SK-N-SH (cell line): ENCODE measurements around the gene TSPAN32. TPM values are rescaled to one million over a fixed set of nuclear protein-coding genes. Genes with fewer than 3 reads are reported as not detected.

Experiments
- CTCF ChIA-PET: fragments of 300-600, 350-600 bp; formaldehyde crosslinking; extraction: SDS; loops from one replicate; lab custom pipeline; 2021; lab: Yijun Ruan, JAX
- POLR2A ChIA-PET: fragments of 350-600 bp; sonication (Branson Sonifier 250); formaldehyde crosslinking; extraction: SDS; loops from one replicate; lab custom pipeline; 2020; ENCODE audit warnings: antibody characterized with exemption, inconsistent platforms; lab: Yijun Ruan, JAX
- DNase-seq: peaks from one replicate; pipeline ENCODE4 v3.0.0; 2012
- H2AFZ ChIP-seq: fragments of 200-600 bp; sonication (generic); 2 replicates; pipeline ENCODE4 v1.8.1; 2016; ENCODE audit warnings: antibody characterized with exemption, mild to moderate bottlenecking, low read depth
- H3F3A ChIP-seq: fragments of 200-600 bp; sonication (generic); replicated peaks from 2 replicates; pipeline ENCODE3; 2016; ENCODE audit warnings: antibody characterized with exemption, mild to moderate bottlenecking; ENCODE audit not compliant: insufficient read depth
- H3K27ac ChIP-seq, 2 experiments: fragments of 200-500 bp in 1 of 2; fragments of 200-600 bp in 1 of 2; sonication (Bioruptor generic) in 1 of 2; sonication (generic), shearing (Covaris generic) in 1 of 2; 2 replicates each; pipeline versions ENCODE4 v1.5.1 to v1.6.1; 2014 to 2016; ENCODE audit warnings: low read depth in 2 of 2, inconsistent platforms in 1 of 2, low read length in 1 of 2, mild to moderate bottlenecking in 1 of 2, mixed read lengths in 1 of 2
- H3K27me3 ChIP-seq: fragments of 200-600 bp; sonication (generic), shearing (Covaris generic); 2 replicates; pipeline ENCODE4 v1.6.1; 2016; ENCODE audit warnings: mixed run types; ENCODE audit not compliant: insufficient read depth
- H3K36me3 ChIP-seq, 2 experiments: fragments of 200-500 bp in 1 of 2; fragments of 200-600 bp in 1 of 2; sonication (Bioruptor generic) in 1 of 2; sonication (generic) in 1 of 2; replicated peaks in 1 of 2; 2 replicates each; pipeline versions ENCODE3 to v1.5.1; 2014 to 2016; ENCODE audit warnings: low read length in 1 of 2, mild to moderate bottlenecking in 1 of 2; ENCODE audit not compliant: insufficient read depth in 2 of 2, control insufficient read depth in 1 of 2
- H3K4me1 ChIP-seq, 2 experiments: fragments of 200-500 bp in 1 of 2; fragments of 200-600 bp in 1 of 2; sonication (Bioruptor generic) in 1 of 2; sonication (generic), shearing (Covaris generic) in 1 of 2; 2 replicates each; pipeline versions ENCODE4 v1.5.1 to v1.6.1; 2014 to 2016; ENCODE audit warnings: low read depth in 1 of 2, low read length in 1 of 2, mixed run types in 1 of 2; ENCODE audit not compliant: insufficient read depth in 2 of 2, control insufficient read depth in 1 of 2
- H3K4me2 ChIP-seq: fragments of 200-600 bp; sonication (generic), shearing (Covaris generic); 2 replicates; pipeline ENCODE4 v1.6.1; 2017; ENCODE audit warnings: mixed run types
- H3K4me3 ChIP-seq, 2 experiments: fragments of 200-500 bp in 1 of 2; fragments of 200-600 bp in 1 of 2; sonication (Bioruptor generic) in 1 of 2; sonication (generic), shearing (Covaris generic) in 1 of 2; 2 replicates each; pipeline versions ENCODE4 v1.5.1 to v1.8.1; 2014 to 2016; ENCODE audit warnings: low read depth in 2 of 2, inconsistent platforms in 1 of 2, low read length in 1 of 2, mild to moderate bottlenecking in 1 of 2, mixed read lengths in 1 of 2, moderate library complexity in 1 of 2
- H3K79me2 ChIP-seq: fragments of 200-600 bp; sonication (generic); 2 replicates; pipeline ENCODE4 v1.8.1; 2017; ENCODE audit warnings: mild to moderate bottlenecking; ENCODE audit not compliant: insufficient read depth
- H3K9ac ChIP-seq: fragments of 200-600 bp; sonication (generic); 2 replicates; pipeline ENCODE4 v1.6.1; 2017; ENCODE audit warnings: mixed run types
- H3K9me2 ChIP-seq: fragments of 200-600 bp; sonication (generic); 2 replicates; pipeline ENCODE4 v1.6.1; 2017; ENCODE audit warnings: mixed run types
- H3K9me3 ChIP-seq: fragments of 200-600 bp; sonication (generic); 2 replicates; pipeline ENCODE4 v1.6.1; 2017; ENCODE audit warnings: mixed run types, mild to moderate bottlenecking, moderate library complexity
- H4K20me1 ChIP-seq: fragments of 200-600 bp; sonication (generic); 2 replicates; pipeline ENCODE4 v1.6.1; 2017; ENCODE audit warnings: mild to moderate bottlenecking, mixed run types; ENCODE audit not compliant: insufficient read depth
- CTCF ChIP-seq: fragments of 200-600 bp; sonication (generic); IDR thresholded peaks from 2 replicates; pipeline ENCODE4 v1.6.1; 2017; ENCODE audit warnings: antibody characterized with exemption, mild to moderate bottlenecking, moderate library complexity
- EZH2phosphoT487 ChIP-seq: fragments of 200-600 bp; sonication (generic); IDR thresholded peaks from 2 replicates; pipeline ENCODE4 v1.6.1; 2017; ENCODE audit warnings: low read depth, mixed run types, mild to moderate bottlenecking, antibody characterized with exemption, moderate library complexity, borderline replicate concordance
- FOSL2 ChIP-seq: IDR thresholded peaks from 2 replicates; pipeline ENCODE4 v1.4.0; 2012; ENCODE audit warnings: low read depth, mild to moderate bottlenecking, moderate library complexity, borderline replicate concordance
- FOXJ3 ChIP-seq: sonication (generic); formaldehyde crosslinking; IDR thresholded peaks from 2 replicates; pipeline ENCODE4 v1.5.1; 2020; ENCODE audit warnings: mild to moderate bottlenecking, missing genetic modification reagents
- FOXM1 ChIP-seq: IDR thresholded peaks from 2 replicates; pipeline ENCODE4 v1.4.0; 2012; ENCODE audit warnings: low read depth, mild to moderate bottlenecking
- GABPA ChIP-seq: IDR thresholded peaks from 2 replicates; pipeline ENCODE4 v1.4.0; 2012; ENCODE audit warnings: low read depth, mild to moderate bottlenecking
- MAX ChIP-seq: IDR thresholded peaks from 2 replicates; pipeline ENCODE4 v1.4.0; 2012; ENCODE audit warnings: low read depth
- MEF2A ChIP-seq: IDR thresholded peaks from 2 replicates; pipeline ENCODE4 v1.4.0; 2012; ENCODE audit warnings: low read depth, borderline replicate concordance
- NRF1 ChIP-seq: IDR thresholded peaks from 2 replicates; pipeline ENCODE4 v1.6.1; 2012; ENCODE audit warnings: low read depth, mild to moderate bottlenecking, low read length
- PBX3 ChIP-seq: IDR thresholded peaks from 2 replicates; pipeline ENCODE4; 2012
- POLR2AphosphoS5 ChIP-seq: IDR thresholded peaks from 2 replicates; pipeline ENCODE4 v1.6.1; 2012; ENCODE audit warnings: low read depth, low read length
- RAD21 ChIP-seq: IDR thresholded peaks from 2 replicates; pipeline ENCODE4 v1.6.1; 2012; ENCODE audit warnings: mild to moderate bottlenecking, low read length
- RFX5 ChIP-seq: IDR thresholded peaks from 2 replicates; pipeline ENCODE4 v1.6.1; 2012; ENCODE audit warnings: mild to moderate bottlenecking, improper control_type of control experiment, low read length
- SIN3A ChIP-seq: IDR thresholded peaks from 2 replicates; pipeline ENCODE4 v1.6.1; 2012; ENCODE audit warnings: low read depth, mild to moderate bottlenecking, low read length, moderate library complexity, borderline replicate concordance
- TCF12 ChIP-seq: IDR thresholded peaks from 2 replicates; pipeline ENCODE4 v1.4.0; 2012
- USF1 ChIP-seq: IDR thresholded peaks from 2 replicates; pipeline ENCODE4 v1.4.0; 2012; ENCODE audit warnings: low read depth, borderline replicate concordance
- USF2 ChIP-seq: fragments of 150-350 bp; IDR thresholded peaks from 2 replicates; pipeline ENCODE4 v1.6.1; 2017; ENCODE audit warnings: antibody characterized with exemption, low read length, low read depth, borderline replicate concordance
- YY1 ChIP-seq: IDR thresholded peaks from 2 replicates; pipeline ENCODE4 v1.4.0; 2012; ENCODE audit warnings: low read depth, mild to moderate bottlenecking
- ZBTB33 ChIP-seq: IDR thresholded peaks from 2 replicates; pipeline ENCODE4 v1.4.0; 2012; ENCODE audit warnings: low read depth, borderline replicate concordance
- WGBS: methylation state at CpG from one replicate; pipeline ENCODE4 v1.1.6; 2017; ENCODE audit warnings: low lambda C conversion rate; 5-methylcytosine and 5-hydroxymethylcytosine counted together
- polyA plus RNA-seq, 3 experiments: library from polyadenylated mRNA; depleted of rRNA; stranded (reverse); fragments of >200 nt; gene quantifications; 2 replicates each; pipeline ENCODE4 v1.2.3, GENCODE V29; 2012

TSPAN32 gene
- polyA plus RNA-seq, 1 of the 3 experiments (the other 2 are of a cell fraction): 0.12 TPM

GRCh38 chr11:2351701-2352100, 49.9 kb downstream of the TSPAN32 start:
- POLR2A ChIA-PET: no interaction called here
- Histone ChIP-seq H3F3A (no peaks in the 10 kb centered on the region), H3K4me1 (no peaks in the 10 kb centered on the region), H3K79me2 (no peaks in the 10 kb centered on the region), H3K36me3 (no peaks in the 10 kb centered on the region), H2AFZ (no peak overlapping the region), H3K9ac (no peak overlapping the region), H3K9me2 (no peaks in the 10 kb centered on the region), H4K20me1 (no peaks in the 10 kb centered on the region), H3K4me3 (no peak overlapping the region), H3K27me3 (no peaks in the 10 kb centered on the region), H3K9me3 (no peaks in the 10 kb centered on the region), H3K4me2 (no peak overlapping the region), H3K27ac (no peak overlapping the region)
- TF ChIP-seq FOXM1 (no peak), FOXJ3 (CRISPR knock-in tag) (no peak), POLR2AphosphoS5 (no peak), CTCF (no peak), RFX5 (no peak), NRF1 (no peak), USF1 (no peak), ZBTB33 (no peak), RAD21 (no peak), PBX3 (no peak), TCF12 (no peak), EZH2phosphoT487 (no peak), GABPA (no peak), MEF2A (no peak), MAX (no peak), FOSL2 (no peak), USF2 (no peak), YY1 (no peak), SIN3A (no peak)
- WGBS: 0% methylated on average over 3 of the region's 3 CpGs
- CTCF ChIA-PET: no interaction called here
- DNase-seq: no peak
